ENCODE measurements around the gene UBE3D. TPM values are rescaled to one million over a fixed set of nuclear protein-coding genes. Genes with fewer than 3 reads are reported as not detected.
"Not testable (repeated sequence)": the region's sequence is repeated elsewhere in the genome, so short reads cannot be mapped to it uniquely, and the experiment has no call there.

Gene UBE3D
- total RNA-seq, 1 experiment from 2014 or later = 9.5 TPM

- H3K4me1 Mint-ChIP-seq (ENCODE audit: low read depth, unreplicated experiment) = peaks cover 8% of the 10 kb centered on the region
- H3K27me3 Mint-ChIP-seq (ENCODE audit: unreplicated experiment) = no peaks in the 10 kb centered on the region
- no peaks in the 10 kb centered on the region for H3K36me3 Mint-ChIP-seq (ENCODE audit: insufficient read depth, unreplicated experiment)
- no peak overlapping the region for H3K27ac Mint-ChIP-seq (ENCODE audit: unreplicated experiment)
- CTCF ChIA-PET = no interaction called here
- peaks cover 4% of the 10 kb centered on the region for H3K9me3 Mint-ChIP-seq (ENCODE audit: low read depth, unreplicated experiment)
- intact Hi-C loops (cut with micrococcal nuclease; ENCODE audit: unreplicated experiment) = no loop called here
- BruUV-seq (replicated peaks) = no TSS peak
- no peak for DNase-seq
- H3K4me3 Mint-ChIP-seq (ENCODE audit: low read depth, unreplicated experiment) = no peak overlapping the region
- TF ChIP-seq CTCF (IDR thresholded peaks at IDR 0.05; ENCODE audit: unreplicated experiment) = no peak
Observed at GRCh38 chr6:82861121-82861520, 204.5 kb downstream of the UBE3D start.

GRCh38 chr6:82856077-82856476 is 209.6 kb downstream of the UBE3D start:
- CTCF ChIA-PET; BruUV-seq (replicated peaks); H3K27ac Mint-ChIP-seq (ENCODE audit: unreplicated experiment); H3K4me3 Mint-ChIP-seq (ENCODE audit: low read depth, unreplicated experiment); intact Hi-C loops (cut with micrococcal nuclease; ENCODE audit: unreplicated experiment); H3K4me1 Mint-ChIP-seq (ENCODE audit: low read depth, unreplicated experiment); DNase-seq; H3K36me3 Mint-ChIP-seq (ENCODE audit: insufficient read depth, unreplicated experiment); H3K9me3 Mint-ChIP-seq (ENCODE audit: low read depth, unreplicated experiment): not testable (repeated sequence)
- H3K27me3 Mint-ChIP-seq (ENCODE audit: unreplicated experiment) = peaks cover 14% of the 10 kb centered on the region

- BruUV-seq (replicated peaks) = not testable (repeated sequence)
Observed at GRCh38 chr6:82852904-82853303, 212.7 kb downstream of the UBE3D start.

GRCh38 chr6:82843291-82843885 is 222.3 kb downstream of the UBE3D start:
- Mint-ChIP-seq H3K9me3 (ENCODE audit: low read depth, unreplicated experiment) (no peaks in the 10 kb centered on the region), H3K27me3 (ENCODE audit: unreplicated experiment) (no peaks in the 10 kb centered on the region), H3K36me3 (ENCODE audit: insufficient read depth, unreplicated experiment) (no peaks in the 10 kb centered on the region), H3K27ac (ENCODE audit: unreplicated experiment) (no peak overlapping the region), H3K4me1 (ENCODE audit: low read depth, unreplicated experiment) (peaks cover 7% of the 10 kb centered on the region), H3K4me3 (ENCODE audit: low read depth, unreplicated experiment) (no peak overlapping the region)
- no peak for DNase-seq
- TF ChIP-seq CTCF (IDR thresholded peaks at IDR 0.05; ENCODE audit: unreplicated experiment) = no peak
- intact Hi-C loops (cut with micrococcal nuclease; ENCODE audit: unreplicated experiment) = no loop called here
- CTCF ChIA-PET = interaction anchor here (0.6 to 0.7 kb wide), 2 partner anchors 17 to 40 kb away, joined by 3 to 5 read pairs; no protein-coding TSS in a partner anchor
- no TSS peak for BruUV-seq (replicated peaks)

More at GRCh38 chr6:82852904-82853303, 212.7 kb downstream of the UBE3D start:
- Mint-ChIP-seq H3K27me3 (ENCODE audit: unreplicated experiment) (peaks cover 14% of the 10 kb centered on the region), H3K9me3 (ENCODE audit: low read depth, unreplicated experiment) (peaks cover 11% of the 10 kb centered on the region)
- H3K4me1 Mint-ChIP-seq (ENCODE audit: low read depth, unreplicated experiment); intact Hi-C loops (cut with micrococcal nuclease; ENCODE audit: unreplicated experiment); H3K4me3 Mint-ChIP-seq (ENCODE audit: low read depth, unreplicated experiment); DNase-seq; CTCF ChIA-PET; H3K27ac Mint-ChIP-seq (ENCODE audit: unreplicated experiment); H3K36me3 Mint-ChIP-seq (ENCODE audit: insufficient read depth, unreplicated experiment): not testable (repeated sequence)

- peaks cover 7% of the 10 kb centered on the region for H3K4me1 Mint-ChIP-seq (ENCODE audit: low read depth, unreplicated experiment)
- no peak for DNase-seq
- H3K27ac Mint-ChIP-seq (ENCODE audit: unreplicated experiment) = no peak overlapping the region
- no peaks in the 10 kb centered on the region for H3K27me3 Mint-ChIP-seq (ENCODE audit: unreplicated experiment)
- no peak for TF ChIP-seq CTCF (IDR thresholded peaks at IDR 0.05; ENCODE audit: unreplicated experiment)
- H3K4me3 Mint-ChIP-seq (ENCODE audit: low read depth, unreplicated experiment) = no peak overlapping the region
- CTCF ChIA-PET = no interaction called here
- H3K9me3 Mint-ChIP-seq (ENCODE audit: low read depth, unreplicated experiment) = no peaks in the 10 kb centered on the region
- intact Hi-C loops (cut with micrococcal nuclease; ENCODE audit: unreplicated experiment) = no loop called here
- no TSS peak for BruUV-seq (replicated peaks)
- no peaks in the 10 kb centered on the region for H3K36me3 Mint-ChIP-seq (ENCODE audit: insufficient read depth, unreplicated experiment)
Observed at GRCh38 chr6:82842721-82843120, 222.9 kb downstream of the UBE3D start.

Other genes starting within 250 kb of the UBE3D start
- gene DOP1A, start 1.8 kb upstream of the UBE3D start, total RNA-seq (2022) = 23.7 and 24.4 TPM in 2 replicates
- 41.2 and 46.6 TPM in 2 replicates for gene PGM3, start 127.4 kb upstream of the UBE3D start, total RNA-seq (2022)
- 3.2 and 4.0 TPM in 2 replicates for gene RWDD2A, start 127.5 kb upstream of the UBE3D start, total RNA-seq (2022)